AG09309 (cell line): ENCODE measurements around the gene AKAP10.

Source experiments
- DNase-seq: peaks from one replicate; pipeline ENCODE4 v3.0.0-alpha.2; 2010; ENCODE audit warnings: low read depth
- H3K4me3 ChIP-seq: 2 replicates; pipeline ENCODE4 v1.5.1; 2011; ENCODE audit warnings: mild to moderate bottlenecking, low read depth, low read length, moderate library complexity; ENCODE audit not compliant: control insufficient read depth
- TF ChIP-seq, protein P1 (sequence below): IDR thresholded peaks from 2 replicates; pipeline ENCODE4 v1.5.1; 2011; ENCODE audit warnings: mild to moderate bottlenecking, low read depth, low read length, inconsistent platforms; ENCODE audit not compliant: insufficient read depth, control insufficient read depth; ENCODE audit errors: missing control alignments

Gene AKAP10

DNA sequence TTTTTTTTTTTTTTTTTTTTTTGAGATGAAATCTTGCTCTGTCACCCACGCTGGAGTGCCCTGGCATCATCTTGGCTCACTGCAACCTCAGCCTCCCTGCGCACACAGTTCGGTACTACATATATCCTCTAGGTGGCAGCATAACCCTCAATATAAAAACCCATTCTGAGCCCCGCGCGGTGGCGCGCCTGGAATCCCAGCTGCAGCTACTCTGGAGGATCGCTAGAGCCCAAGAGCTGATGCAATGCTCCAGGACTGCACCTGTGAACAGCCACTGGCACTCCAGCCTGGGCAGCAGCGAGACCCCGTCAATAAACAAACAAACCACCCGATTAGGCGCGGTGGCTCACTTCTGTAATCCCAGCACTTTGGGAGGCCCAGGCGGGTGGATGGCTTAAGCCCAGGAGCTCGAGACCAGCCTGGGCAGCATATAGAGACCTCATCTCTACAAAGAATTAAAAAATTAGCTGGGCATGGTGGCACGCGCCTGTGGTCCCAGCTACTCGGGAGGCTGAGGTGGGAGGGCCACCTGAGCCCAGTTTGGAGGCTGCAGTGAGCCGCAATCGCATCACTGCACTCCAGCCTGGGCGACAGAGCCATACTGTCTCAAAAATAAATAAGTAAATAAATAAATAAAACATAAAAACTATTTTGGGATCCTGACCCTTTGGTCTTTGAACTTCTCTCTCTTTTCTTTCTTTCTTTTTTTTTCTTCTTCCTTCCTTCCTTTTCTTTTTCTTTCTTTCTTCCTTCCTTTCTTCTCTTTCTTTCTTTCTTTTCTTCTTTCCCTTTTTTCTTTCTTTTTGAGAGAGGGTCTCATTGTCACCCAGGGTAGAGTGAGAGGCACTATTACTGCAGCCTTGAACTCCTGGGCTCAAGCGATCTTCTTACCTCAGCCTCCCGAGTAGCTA is 15.4 kb upstream of the AKAP10 start:
- TF ChIP-seq, protein P1, sequence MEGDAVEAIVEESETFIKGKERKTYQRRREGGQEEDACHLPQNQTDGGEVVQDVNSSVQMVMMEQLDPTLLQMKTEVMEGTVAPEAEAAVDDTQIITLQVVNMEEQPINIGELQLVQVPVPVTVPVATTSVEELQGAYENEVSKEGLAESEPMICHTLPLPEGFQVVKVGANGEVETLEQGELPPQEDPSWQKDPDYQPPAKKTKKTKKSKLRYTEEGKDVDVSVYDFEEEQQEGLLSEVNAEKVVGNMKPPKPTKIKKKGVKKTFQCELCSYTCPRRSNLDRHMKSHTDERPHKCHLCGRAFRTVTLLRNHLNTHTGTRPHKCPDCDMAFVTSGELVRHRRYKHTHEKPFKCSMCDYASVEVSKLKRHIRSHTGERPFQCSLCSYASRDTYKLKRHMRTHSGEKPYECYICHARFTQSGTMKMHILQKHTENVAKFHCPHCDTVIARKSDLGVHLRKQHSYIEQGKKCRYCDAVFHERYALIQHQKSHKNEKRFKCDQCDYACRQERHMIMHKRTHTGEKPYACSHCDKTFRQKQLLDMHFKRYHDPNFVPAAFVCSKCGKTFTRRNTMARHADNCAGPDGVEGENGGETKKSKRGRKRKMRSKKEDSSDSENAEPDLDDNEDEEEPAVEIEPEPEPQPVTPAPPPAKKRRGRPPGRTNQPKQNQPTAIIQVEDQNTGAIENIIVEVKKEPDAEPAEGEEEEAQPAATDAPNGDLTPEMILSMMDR = peak; percentile 70
- H3K4me3 ChIP-seq = peak overlapping the region; percentile 12
- peak; percentile 61 for DNase-seq

DNA sequence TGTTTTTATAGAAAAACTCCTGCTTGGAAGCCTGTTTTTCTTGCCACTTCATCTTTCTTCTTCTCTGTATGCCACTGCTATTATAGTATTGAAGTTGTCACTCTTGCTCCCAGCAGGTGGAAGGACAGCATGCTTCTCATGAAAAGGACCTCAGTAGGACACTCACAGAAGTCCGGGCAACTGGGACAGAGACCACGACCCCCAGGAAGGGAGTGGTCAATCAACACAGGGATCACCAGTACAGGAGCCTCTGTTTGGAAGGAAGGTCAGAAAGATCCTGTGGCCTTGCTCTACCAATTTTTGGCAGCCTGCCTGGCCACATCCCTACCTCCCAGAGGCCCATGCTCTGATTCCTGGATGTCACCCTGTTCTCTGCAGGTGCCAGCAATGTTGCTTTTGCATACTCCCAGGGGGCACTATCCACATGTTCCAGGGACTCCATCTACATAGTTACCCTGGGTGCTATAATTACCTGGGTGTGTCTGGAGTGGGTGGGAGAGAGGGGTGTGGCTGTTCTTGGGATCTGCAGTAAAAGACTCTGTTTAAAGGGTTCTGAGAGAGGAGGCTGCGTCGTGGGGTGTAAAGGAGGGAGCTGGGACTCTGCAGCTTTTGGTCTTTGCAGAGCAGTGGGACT is 13.7 kb upstream of the AKAP10 start:
- TF ChIP-seq, protein P1 = no peak
- no peak for DNase-seq
- no peak overlapping the region for H3K4me3 ChIP-seq

DNA sequence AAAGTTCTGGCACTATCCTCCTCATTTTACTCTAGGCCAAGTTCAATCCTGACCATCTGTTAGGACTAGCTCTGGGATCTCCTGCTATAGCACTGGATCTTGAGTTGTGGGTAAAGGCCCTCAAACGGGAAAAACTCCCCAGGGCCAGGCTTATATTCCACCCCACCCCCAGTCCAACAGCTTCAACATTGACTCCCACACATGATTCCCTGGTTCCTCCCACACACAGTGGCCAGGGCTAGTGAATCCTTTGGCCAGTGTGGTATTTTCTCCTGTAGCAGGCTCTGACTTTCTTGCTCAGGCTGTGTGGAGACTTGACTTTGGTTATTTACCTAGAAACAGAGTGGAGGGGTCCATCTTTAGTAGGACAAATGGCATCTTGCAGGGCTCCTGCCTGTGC is 10.3 kb upstream of the AKAP10 start:
- H3K4me3 ChIP-seq = no peak overlapping the region
- no peak for DNase-seq
- TF ChIP-seq, protein P1 = no peak

DNA sequence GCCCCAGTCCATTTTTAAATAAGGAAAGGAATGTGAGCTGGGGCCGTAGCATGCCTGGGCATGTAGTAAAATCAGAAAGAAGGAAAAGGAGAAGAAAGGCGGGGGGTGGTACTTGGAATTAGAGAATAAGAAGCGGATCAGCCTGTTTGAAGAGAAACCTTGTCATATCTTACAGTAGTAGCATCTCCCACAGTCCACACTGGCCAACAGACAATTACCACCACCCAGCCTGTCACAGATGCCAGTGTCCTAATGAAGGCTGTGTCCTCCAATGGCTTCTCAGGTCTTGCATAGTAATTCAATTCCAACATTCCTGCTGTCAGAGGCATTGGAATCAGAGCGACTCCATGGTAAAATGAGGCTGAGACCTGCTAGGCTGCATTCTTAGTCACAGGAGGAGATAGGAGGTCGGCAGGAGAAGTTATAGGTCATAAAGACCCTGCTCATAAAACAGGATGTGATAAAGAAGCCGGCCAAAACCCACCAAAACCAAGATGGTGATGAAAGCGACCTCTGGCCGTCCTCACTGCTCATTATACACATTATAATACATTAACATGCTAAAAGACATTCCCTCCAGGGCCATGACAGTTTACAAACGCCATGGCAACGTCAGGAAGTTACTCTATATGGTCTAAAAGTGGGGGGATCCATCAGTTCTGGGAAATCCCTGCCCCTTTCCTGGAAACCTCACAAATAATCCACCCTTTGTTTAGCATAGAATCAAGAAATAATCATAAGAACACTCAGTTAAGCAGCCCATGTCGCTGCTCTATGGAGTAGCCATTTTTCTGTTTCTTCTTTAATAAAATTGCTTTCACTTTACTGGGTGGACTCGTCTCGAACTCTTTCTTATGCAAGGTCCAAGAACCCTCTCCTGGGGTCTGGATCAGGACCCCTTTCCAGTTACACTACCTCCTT is 9.6 kb upstream of the AKAP10 start:
- TF ChIP-seq, protein P1 = no peak
- no peak for DNase-seq
- no peak overlapping the region for H3K4me3 ChIP-seq

DNA sequence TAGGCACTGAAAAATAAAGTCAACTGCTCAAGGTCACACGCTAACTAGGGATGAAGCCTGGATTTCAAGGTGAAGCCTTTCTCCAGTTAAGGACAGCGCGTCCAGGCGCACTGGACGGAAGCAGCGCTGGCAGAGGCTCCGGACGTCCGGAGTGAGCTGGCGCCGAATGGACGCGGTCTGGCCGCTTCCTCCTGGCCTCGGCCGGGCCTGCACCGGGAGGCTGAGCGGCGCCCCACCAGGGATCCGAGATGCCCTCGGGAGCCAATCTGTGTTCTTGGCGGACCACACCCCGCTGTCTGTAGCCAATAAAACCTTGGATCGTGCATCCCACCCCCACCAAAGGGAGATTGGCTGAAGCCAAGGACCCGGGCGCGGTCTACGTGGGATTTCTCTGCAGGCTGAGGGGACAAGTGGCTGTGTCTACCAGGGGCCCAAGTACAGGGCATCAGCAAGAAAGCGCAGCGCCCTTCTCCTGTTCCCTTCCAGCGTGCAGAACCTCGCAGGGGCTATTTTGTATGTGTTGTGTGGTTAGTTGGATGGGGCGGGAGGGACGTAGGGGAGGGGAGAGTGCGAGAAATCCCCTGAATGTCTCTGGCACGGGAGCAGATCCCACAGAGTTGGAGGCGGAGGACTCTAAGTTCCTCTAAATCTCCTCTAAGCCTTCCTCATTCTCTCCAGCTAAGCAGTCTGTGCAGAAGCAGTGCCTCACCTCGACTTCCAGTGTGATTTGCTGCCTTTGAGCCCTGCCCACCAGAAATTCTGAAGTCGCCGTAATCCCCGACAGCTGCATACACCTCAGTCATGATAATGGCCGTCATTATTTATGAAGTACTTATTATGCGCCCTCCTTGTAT is 2.5 kb upstream of the AKAP10 start:
- TF ChIP-seq, protein P1 = no peak
- no peak overlapping the region for H3K4me3 ChIP-seq
- no peak for DNase-seq

DNA sequence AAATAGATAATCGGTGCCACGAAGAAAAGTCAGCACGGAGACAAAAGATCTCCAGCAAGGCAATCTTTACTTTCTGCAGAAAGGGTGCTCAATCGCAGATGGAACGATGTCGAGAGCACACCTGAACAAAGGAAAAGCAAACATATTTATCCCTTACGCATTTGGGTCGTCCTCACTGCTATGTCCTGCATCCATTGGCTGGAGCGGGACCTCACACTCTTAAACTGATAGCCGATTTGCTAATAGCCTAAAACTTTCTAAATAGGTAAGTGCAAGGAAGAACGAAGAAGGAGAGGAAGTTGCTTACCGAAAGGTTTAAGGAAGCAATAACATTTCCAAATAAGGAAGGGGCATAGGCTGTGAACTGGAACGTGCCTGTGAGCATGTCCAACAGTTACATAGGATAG is 1.2 kb upstream of the AKAP10 start:
- TF ChIP-seq, protein P1 = no peak
- no peak overlapping the region for H3K4me3 ChIP-seq
- DNase-seq = no peak
